PC-9 (cell line): ENCODE results near the gene MBD3.

Experiments used
- CTCF ChIP-seq: fragments of 200-600 bp; sonication (generic); conservative IDR thresholded peaks from 2 replicates; pipeline ENCODE4 v1.6.1; 2017; ENCODE audit warnings: mixed run types, antibody characterized with exemption, mild to moderate bottlenecking, moderate library complexity
- EZH2 ChIP-seq: fragments of 200-600 bp; sonication (generic); IDR thresholded peaks from 2 replicates; pipeline ENCODE4 v1.8.0; 2017; ENCODE audit warnings: antibody characterized with exemption, low read depth

GRCh38 chr19:1555487-1556389 lies 36.9 kb downstream of the MBD3 start:
- TF ChIP-seq EZH2 = no peak
- no peak for TF ChIP-seq CTCF
